Gastrocnemius medialis (tissue), 4 donors: Measurements from ENCODE around the gene NT5E. TPM values are rescaled to one million over a fixed set of nuclear protein-coding genes. Genes with fewer than 3 reads are reported as not detected.

Experiments
- ATAC-seq, 2 donors: fragments of 150-250 bp; one replicate each; pipeline ENCODE4 v1.9.1; 2016
- DNase-seq, 2 donors: peaks; one replicate each; pipeline ENCODE4 v3.0.0-alpha.2; 2019
- H3K27ac ChIP-seq, 4 donors: fragments of 200-600 bp; sonication (generic); 1 replicate in 1 of 4; 2 replicates in 3 of 4; pipeline ENCODE4 v1.5.1; 2016 to 2018; ENCODE audit warnings: mild to moderate bottlenecking in 2 of 4, moderate library complexity in 1 of 4
- H3K27me3 ChIP-seq, 3 donors: fragments of 200-600 bp; sonication (generic) in 2 of 3; 1 replicate in 1 of 3; 2 replicates in 2 of 3; pipeline versions ENCODE4 v1.5.1 to v1.6.0; 2016 to 2019; ENCODE audit warnings: mild to moderate bottlenecking in 1 of 3, moderate library complexity in 1 of 3
- H3K36me3 ChIP-seq, 2 donors: fragments of 200-600 bp; sonication (generic) in 1 of 2; one replicate each; pipeline ENCODE4 v1.5.1; 2017 to 2018
- H3K4me1 ChIP-seq, 2 donors: fragments of 200-600 bp; sonication (generic) in 1 of 2; one replicate each; pipeline ENCODE4 v1.5.1; 2016 to 2017; ENCODE audit warnings: mild to moderate bottlenecking in 2 of 2
- H3K4me3 ChIP-seq, 4 donors: fragments of 200-600 bp; sonication (generic) in 3 of 4; 1 replicate in 1 of 4; 2 replicates in 3 of 4; pipeline ENCODE4 v1.5.1; 2016 to 2019; ENCODE audit warnings: mild to moderate bottlenecking in 2 of 4
- H3K9me3 ChIP-seq, 3 donors: fragments of 200-600 bp; sonication (generic) in 2 of 3; 1 replicate in 1 of 3; 2 replicates in 2 of 3; pipeline ENCODE4 v1.5.1; 2016 to 2019
- CTCF ChIP-seq, 5 experiments: fragments of 450-650 bp in 3 of 5; fragments of 200-600 bp in 2 of 5; sonication (generic) in 2 of 5; IDR thresholded peaks in 4 of 5; conservative IDR thresholded peaks in 1 of 5; 1 replicate in 4 of 5; 2 replicates in 1 of 5; pipeline ENCODE4 v1.5.1; 2016 to 2019; ENCODE audit warnings: antibody characterized with exemption in 5 of 5, mild to moderate bottlenecking in 3 of 5, moderate library complexity in 3 of 5
- POLR2A ChIP-seq, 2 donors: fragments of 450-650 bp; IDR thresholded peaks; one replicate each; pipeline ENCODE4 v1.6.1; 2017; ENCODE audit warnings: antibody characterized with exemption in 2 of 2, mild to moderate bottlenecking in 2 of 2, moderate library complexity in 2 of 2
- in situ Hi-C, 4 donors: fragments of 200-750 bp; cut with MboI; loops; one replicate each; pipeline versions ENCODE4 v1.15.0 to v1.8.0; 2017; ENCODE audit warnings: low sequenced_read_pairs in 4 of 4
- intact Hi-C: fragments of 100-400 bp; cut with DNase I; formaldehyde crosslinking; loops from one replicate; pipeline ENCODE4 v1.15.1; 2023; ENCODE audit warnings: low total_unique reads
- total RNA-seq, 4 donors: library from RNA; depleted of rRNA; stranded (reverse); fragments of >200 nt; gene quantifications; one replicate each; pipeline versions ENCODE4 v1.1.0 to v1.2.3, GENCODE V29; 2016

The NT5E gene
- total RNA-seq, 4 donors from 2014 or later, result 0.82 to 4.3 (median 2.8) TPM

GRCh38 chr6:85462673-85463072 lies 12.8 kb downstream of the NT5E start:
- no peak for DNase-seq
- in situ Hi-C loops (no loop called here), intact Hi-C loops (no loop called here)
- ATAC-seq, result no peak
- Histone ChIP-seq H3K27ac (no peak overlapping the region), H3K36me3 (no peaks in the 10 kb centered on the region), H3K27me3 (no peaks in the 10 kb centered on the region), H3K4me1 (peaks cover 7 to 9% of the 10 kb centered on the region in 2 donors), H3K9me3 (no peaks in the 10 kb centered on the region), H3K4me3 (no peak overlapping the region)
- TF ChIP-seq POLR2A (IDR thresholded peaks at IDR 0.05) (no peak), CTCF (IDR thresholded peaks at IDR 0.05 in 4 of 5, conservative IDR thresholded peaks at IDR 0.05 in 1 of 5) (no peak)

GRCh38 chr6:85463621-85464259 lies 13.9 kb downstream of the NT5E start:
- ATAC-seq (no peak), DNase-seq (no peak)
- Histone ChIP-seq H3K4me1 (peaks cover 6 to 7% of the 10 kb centered on the region in 2 donors), H3K27me3 (no peaks in the 10 kb centered on the region), H3K9me3 (no peaks in the 10 kb centered on the region), H3K36me3 (no peaks in the 10 kb centered on the region), H3K4me3 (no peak overlapping the region), H3K27ac (no peak overlapping the region)
- in situ Hi-C loops (no loop called here), intact Hi-C loops (no loop called here)
- TF ChIP-seq CTCF (IDR thresholded peaks at IDR 0.05 in 4 of 5, conservative IDR thresholded peaks at IDR 0.05 in 1 of 5) (no peak), POLR2A (IDR thresholded peaks at IDR 0.05) (no peak)

GRCh38 chr6:85464260-85464644 lies 14.4 kb downstream of the NT5E start:
- intact Hi-C loops, result no loop called here
- no peak for DNase-seq
- in situ Hi-C loops, result no loop called here
- Histone ChIP-seq H3K27me3 (no peaks in the 10 kb centered on the region), H3K9me3 (no peaks in the 10 kb centered on the region), H3K27ac (no peak overlapping the region), H3K4me3 (no peak overlapping the region), H3K36me3 (no peaks in the 10 kb centered on the region), H3K4me1 (peaks cover 6 to 7% of the 10 kb centered on the region in 2 donors)
- TF ChIP-seq POLR2A (IDR thresholded peaks at IDR 0.05) (no peak), CTCF (IDR thresholded peaks at IDR 0.05 in 4 of 5, conservative IDR thresholded peaks at IDR 0.05 in 1 of 5) (no peak)
- ATAC-seq, result no peak

GRCh38 chr6:85464722-85465150 lies 14.9 kb downstream of the NT5E start:
- peaks cover 6 to 7% of the 10 kb centered on the region in 2 donors for H3K4me1 ChIP-seq
- H3K9me3 ChIP-seq, result no peaks in the 10 kb centered on the region
- ATAC-seq, result no peak

More at GRCh38 chr6:85464722-85465150, 14.9 kb downstream of the NT5E start:
- no peak for TF ChIP-seq POLR2A (IDR thresholded peaks at IDR 0.05)
- TF ChIP-seq CTCF (IDR thresholded peaks at IDR 0.05 in 4 of 5, conservative IDR thresholded peaks at IDR 0.05 in 1 of 5), result no peak
- H3K27me3 ChIP-seq, result no peaks in the 10 kb centered on the region
- no peak overlapping the region for H3K4me3 ChIP-seq
- intact Hi-C loops (no loop called here), in situ Hi-C loops (no loop called here)
- DNase-seq, result no peak
- H3K36me3 ChIP-seq, result no peaks in the 10 kb centered on the region
- no peak overlapping the region for H3K27ac ChIP-seq
